NT2/D1 (cell line): ENCODE results near the gene ABCA1.

Experiments
- YY1 ChIP-seq: IDR thresholded peaks from 2 replicates; pipeline ENCODE4 v1.6.1; 2011; ENCODE audit not compliant: insufficient read length, insufficient read depth
- ZNF274 ChIP-seq: IDR thresholded peaks from 2 replicates; pipeline ENCODE4 v1.6.1; 2011; ENCODE audit warnings: mild to moderate bottlenecking, low read depth, low read length

GRCh38 chr9:104927912-104928740 is at the start of gene ABCA1:
- TF ChIP-seq ZNF274 (no peak), YY1 (no peak)
